ENCODE measurements around the gene SH3PXD2A.
"Not testable (repeated sequence)": the region's sequence is repeated elsewhere in the genome, so short reads cannot be mapped to it uniquely, and the experiment has no call there.

The SH3PXD2A gene

GRCh38 chr10:103636492-103636891, 218.9 kb downstream of the SH3PXD2A start:
- no peak for FAIRE-seq

- no peak for FAIRE-seq
These were observed 219.8 kb downstream of the SH3PXD2A start for GRCh38 chr10:103635580-103635979.

GRCh38 chr10:103633846-103634245, 221.5 kb downstream of the SH3PXD2A start:
- FAIRE-seq = no peak

GRCh38 chr10:103632871-103633270, 222.5 kb downstream of the SH3PXD2A start:
- not testable (repeated sequence) for FAIRE-seq

- no peak for FAIRE-seq
These were observed 223.1 kb downstream of the SH3PXD2A start for GRCh38 chr10:103632247-103632642.

GRCh38 chr10:103630156-103630555, 225.2 kb downstream of the SH3PXD2A start:
- no peak for FAIRE-seq

GRCh38 chr10:103629581-103629980, 225.8 kb downstream of the SH3PXD2A start:
- FAIRE-seq = no peak

GRCh38 chr10:103627893-103628292, 227.5 kb downstream of the SH3PXD2A start:
- no peak for FAIRE-seq

- FAIRE-seq = no peak
These were observed 228.1 kb downstream of the SH3PXD2A start for GRCh38 chr10:103627111-103627892.

- FAIRE-seq = no peak
These were observed 229.2 kb downstream of the SH3PXD2A start for GRCh38 chr10:103626178-103626577.

GRCh38 chr10:103622935-103623574, 232.3 kb downstream of the SH3PXD2A start:
- FAIRE-seq = no peak

- no peak for FAIRE-seq
These were observed 233.1 kb downstream of the SH3PXD2A start for GRCh38 chr10:103622286-103622685.

- FAIRE-seq = no peak
These were observed 233.6 kb downstream of the SH3PXD2A start for GRCh38 chr10:103621783-103622125.

GRCh38 chr10:103620891-103621782, 234.2 kb downstream of the SH3PXD2A start:
- FAIRE-seq = no peak

GRCh38 chr10:103620352-103620740, 235.0 kb downstream of the SH3PXD2A start:
- no peak for FAIRE-seq

GRCh38 chr10:103619424-103620351, 235.7 kb downstream of the SH3PXD2A start:
- FAIRE-seq = no peak

GRCh38 chr10:103618575-103619423, 236.6 kb downstream of the SH3PXD2A start:
- FAIRE-seq = no peak

GRCh38 chr10:103617602-103618385, 237.6 kb downstream of the SH3PXD2A start:
- FAIRE-seq = no peak

GRCh38 chr10:103616705-103617601, 238.4 kb downstream of the SH3PXD2A start:
- FAIRE-seq = no peak

Data from A204.1 (cell line).